ENCODE data around the gene RAB31. TPM values are rescaled to one million over a fixed set of nuclear protein-coding genes. Genes with fewer than 3 reads are reported as not detected.

The RAB31 gene
- total RNA-seq = 10 to 100 TPM; 12.8 to 58.5 (median 27.4) TPM
- long read RNA-seq, donor 1, full-length matches to known transcripts = 81 of 90 reads
- long read RNA-seq, donor 1, partial matches to known transcripts = 1 of 90 reads
- long read RNA-seq, donor 1, other reads (novel, unspliced or antisense) = 8 of 90 reads
- long read RNA-seq, donor 2, full-length matches to known transcripts = 11 of 20 reads
- long read RNA-seq, donor 2, partial matches to known transcripts = 1 of 20 reads
- long read RNA-seq, donor 2, other reads (novel, unspliced or antisense) = 8 of 20 reads

DNA sequence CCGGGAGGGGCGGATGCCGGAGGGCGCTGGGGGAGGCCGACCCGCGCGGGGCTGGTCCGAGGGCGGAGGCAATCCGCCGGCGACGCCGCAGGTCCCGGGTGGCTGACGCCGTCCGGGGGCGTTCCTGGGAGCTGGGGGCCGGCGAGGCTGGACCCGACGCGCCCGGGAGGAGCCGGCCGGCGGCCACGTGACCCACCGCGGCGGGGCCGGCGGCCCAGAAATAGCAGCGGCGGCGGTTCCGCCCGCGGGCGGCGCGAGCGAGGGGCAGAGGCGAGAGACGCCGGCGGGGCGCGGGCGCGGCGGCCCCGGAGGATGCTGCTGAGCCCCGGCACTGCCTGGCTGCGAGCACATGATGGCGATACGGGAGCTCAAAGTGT lies at the start of gene RAB31:
Gene RAB31, plus strand, starts transcription at position 245 of the 377 bp plus-strand sequence. Its CDS starts 105 bp downstream, at position 350.
- TF ChIP-seq CTCF (IDR thresholded peaks at IDR 0.05) = no peak
- Histone ChIP-seq H3K36me3 (ENCODE audit: low read depth) (no peaks in the 10 kb centered on the region), H3K9me3 (no peaks in the 10 kb centered on the region), H3K4me1 (ENCODE audit: low read depth) (peaks cover 13% of the 10 kb centered on the region), H3K4me3 (peak within 1 kb of the TSS; percentile 40)
- DNase-seq = peak; percentile 60 to 79 (median 72)
- intact Hi-C loops (cut with DNase I, micrococcal nuclease) = loop anchor here in 1 of 2 donors (5.0 kb wide), 1 partner anchor 204 kb away; the partner anchor contains the start of gene VAPA
- peak; percentile 75 for ATAC-seq

DNA sequence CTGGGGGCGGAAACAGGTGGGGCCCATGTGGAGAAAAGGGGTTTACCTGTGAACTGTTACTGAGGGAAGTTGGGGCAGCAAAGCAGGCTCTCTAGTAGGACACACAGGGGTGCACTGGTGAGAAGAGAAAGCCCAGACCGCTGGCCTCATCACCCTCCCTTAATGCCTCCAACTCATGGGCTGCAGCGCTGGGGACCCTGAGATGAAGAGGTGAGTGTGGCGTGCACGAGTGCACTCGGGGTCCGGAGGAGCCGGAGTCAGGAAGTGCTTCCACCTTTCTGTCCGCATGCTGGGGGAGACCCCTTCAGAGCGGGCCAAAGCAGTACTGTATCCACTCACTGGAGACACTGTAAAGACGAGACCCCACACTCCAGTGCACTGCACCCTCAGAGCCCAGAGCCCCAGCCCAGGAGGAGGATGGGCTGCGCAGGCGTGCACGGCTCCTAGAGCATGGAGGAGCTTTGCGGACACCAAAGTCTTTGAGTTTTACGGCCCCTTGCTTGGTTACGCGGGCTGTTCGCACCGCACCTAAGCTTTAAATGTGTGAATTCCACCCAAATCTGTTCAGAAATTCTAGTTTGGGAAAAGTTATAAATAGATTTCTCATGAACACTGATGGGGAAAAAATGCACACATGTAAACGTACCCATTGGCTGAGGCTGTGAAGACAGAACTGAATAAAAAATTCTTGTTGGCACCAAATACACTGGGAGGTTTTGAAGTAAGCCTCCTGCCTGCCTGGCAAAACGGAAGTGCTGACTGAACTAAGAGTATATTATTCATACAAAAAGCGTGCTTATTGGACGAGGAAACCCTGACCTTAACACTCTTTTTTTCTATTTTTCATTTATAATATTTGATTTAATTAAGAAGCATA lies 48.4 kb upstream of the RAB31 start:
- H3K9me3 ChIP-seq = no peaks in the 10 kb centered on the region
- H3K4me3 ChIP-seq = no peak overlapping the region
- DNase-seq = no peak
- no peak for TF ChIP-seq CTCF (IDR thresholded peaks at IDR 0.05)
- intact Hi-C loops (cut with DNase I, micrococcal nuclease) = no loop called here
- H3K4me1 ChIP-seq (ENCODE audit: low read depth) = no peaks in the 10 kb centered on the region
- no peak for ATAC-seq
- H3K36me3 ChIP-seq (ENCODE audit: low read depth) = no peaks in the 10 kb centered on the region

DNA sequence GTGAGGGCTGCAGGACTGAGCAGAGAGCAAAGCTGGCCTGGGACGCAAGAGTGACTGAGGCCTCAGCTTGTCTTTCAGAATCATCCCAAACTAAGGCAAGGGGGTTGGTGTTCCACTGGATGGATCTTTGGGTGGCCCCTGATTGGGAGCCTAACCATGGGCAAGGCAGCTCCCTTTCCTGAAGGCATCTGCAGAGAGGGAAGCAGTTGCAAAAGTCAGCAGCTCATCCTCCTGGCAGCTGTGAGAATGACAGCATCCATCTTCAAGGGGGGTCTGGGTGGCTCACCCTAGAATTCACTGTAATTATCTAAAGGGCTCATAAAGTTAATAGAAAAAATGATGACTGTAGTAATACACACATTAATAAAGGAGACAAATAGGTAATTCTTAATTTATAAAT lies 46.5 kb upstream of the RAB31 start:
- no peaks in the 10 kb centered on the region for H3K4me1 ChIP-seq (ENCODE audit: low read depth)
- no peaks in the 10 kb centered on the region for H3K9me3 ChIP-seq
- no peak for TF ChIP-seq CTCF (IDR thresholded peaks at IDR 0.05)
- no peaks in the 10 kb centered on the region for H3K36me3 ChIP-seq (ENCODE audit: low read depth)
- ATAC-seq = no peak
- H3K4me3 ChIP-seq = no peak overlapping the region
- intact Hi-C loops (cut with DNase I, micrococcal nuclease) = no loop called here
- no peak for DNase-seq

DNA sequence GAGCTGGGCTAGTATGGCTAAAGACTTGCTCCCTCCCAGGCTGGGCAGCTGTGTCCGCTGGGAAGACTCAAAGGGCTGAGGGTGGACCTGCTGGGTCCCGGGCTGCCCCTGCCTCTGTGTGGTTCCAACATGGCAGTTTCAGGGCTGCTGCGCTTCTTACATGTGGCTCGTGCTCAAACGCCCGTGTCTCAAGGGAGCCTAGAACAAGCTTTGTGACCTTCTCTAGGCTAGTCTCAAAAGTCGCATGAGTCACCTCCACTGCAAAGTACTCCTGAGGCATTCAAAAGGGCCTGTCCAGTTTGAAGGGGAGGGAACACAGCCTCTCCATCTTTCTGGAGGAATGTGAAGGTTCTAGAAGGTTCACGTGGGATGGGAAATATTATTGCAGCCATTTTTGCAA lies 44.7 kb upstream of the RAB31 start:
- no peak for TF ChIP-seq CTCF (IDR thresholded peaks at IDR 0.05)
- intact Hi-C loops (cut with DNase I, micrococcal nuclease) = no loop called here
- no peak for ATAC-seq

GRCh38 chr18:9665314-9665713 lies 42.8 kb upstream of the RAB31 start:
- DNase-seq = no peak
- H3K36me3 ChIP-seq (ENCODE audit: low read depth) = no peaks in the 10 kb centered on the region
- H3K9me3 ChIP-seq = no peaks in the 10 kb centered on the region
- intact Hi-C loops (cut with DNase I, micrococcal nuclease) = no loop called here
- H3K4me3 ChIP-seq = no peak overlapping the region
- no peak for ATAC-seq
- no peaks in the 10 kb centered on the region for H3K4me1 ChIP-seq (ENCODE audit: low read depth)
- TF ChIP-seq CTCF (IDR thresholded peaks at IDR 0.05) = no peak

More for the DNA sequence above, 44.7 kb upstream of the RAB31 start:
- no peaks in the 10 kb centered on the region for H3K4me1 ChIP-seq (ENCODE audit: low read depth)
- no peak overlapping the region for H3K4me3 ChIP-seq
- no peaks in the 10 kb centered on the region for H3K36me3 ChIP-seq (ENCODE audit: low read depth)
- DNase-seq = no peak
- no peaks in the 10 kb centered on the region for H3K9me3 ChIP-seq

All from mucosa of descending colon (tissue), 3 donors.